SK-N-SH (cell line): Measurements from ENCODE around the gene SMURF1. TPM values are rescaled to one million over a fixed set of nuclear protein-coding genes. Genes with fewer than 3 reads are reported as not detected.

Source experiments
- CTCF ChIA-PET: fragments of 300-600, 350-600 bp; formaldehyde crosslinking; extraction: SDS; loops from one replicate; lab custom pipeline; 2021; lab: Yijun Ruan, JAX
- POLR2A ChIA-PET: fragments of 350-600 bp; sonication (Branson Sonifier 250); formaldehyde crosslinking; extraction: SDS; loops from one replicate; lab custom pipeline; 2020; ENCODE audit warnings: antibody characterized with exemption, inconsistent platforms; lab: Yijun Ruan, JAX
- DNase-seq: peaks from one replicate; pipeline ENCODE4 v3.0.0; 2012
- H2AFZ ChIP-seq: fragments of 200-600 bp; sonication (generic); 2 replicates; pipeline ENCODE4 v1.8.1; 2016; ENCODE audit warnings: antibody characterized with exemption, mild to moderate bottlenecking, low read depth
- H3F3A ChIP-seq: fragments of 200-600 bp; sonication (generic); replicated peaks from 2 replicates; pipeline ENCODE3; 2016; ENCODE audit warnings: antibody characterized with exemption, mild to moderate bottlenecking; ENCODE audit not compliant: insufficient read depth
- H3K27ac ChIP-seq, 2 experiments: fragments of 200-500 bp in 1 of 2; fragments of 200-600 bp in 1 of 2; sonication (Bioruptor generic) in 1 of 2; sonication (generic), shearing (Covaris generic) in 1 of 2; 2 replicates each; pipeline versions ENCODE4 v1.5.1 to v1.6.1; 2014 to 2016; ENCODE audit warnings: low read depth in 2 of 2, inconsistent platforms in 1 of 2, low read length in 1 of 2, mild to moderate bottlenecking in 1 of 2, mixed read lengths in 1 of 2
- H3K27me3 ChIP-seq: fragments of 200-600 bp; sonication (generic), shearing (Covaris generic); 2 replicates; pipeline ENCODE4 v1.6.1; 2016; ENCODE audit warnings: mixed run types; ENCODE audit not compliant: insufficient read depth
- H3K36me3 ChIP-seq, 2 experiments: fragments of 200-500 bp in 1 of 2; fragments of 200-600 bp in 1 of 2; sonication (Bioruptor generic) in 1 of 2; sonication (generic) in 1 of 2; replicated peaks in 1 of 2; 2 replicates each; pipeline versions ENCODE3 to v1.5.1; 2014 to 2016; ENCODE audit warnings: low read length in 1 of 2, mild to moderate bottlenecking in 1 of 2; ENCODE audit not compliant: insufficient read depth in 2 of 2, control insufficient read depth in 1 of 2
- H3K4me1 ChIP-seq, 2 experiments: fragments of 200-500 bp in 1 of 2; fragments of 200-600 bp in 1 of 2; sonication (Bioruptor generic) in 1 of 2; sonication (generic), shearing (Covaris generic) in 1 of 2; 2 replicates each; pipeline versions ENCODE4 v1.5.1 to v1.6.1; 2014 to 2016; ENCODE audit warnings: low read depth in 1 of 2, low read length in 1 of 2, mixed run types in 1 of 2; ENCODE audit not compliant: insufficient read depth in 2 of 2, control insufficient read depth in 1 of 2
- H3K4me2 ChIP-seq: fragments of 200-600 bp; sonication (generic), shearing (Covaris generic); 2 replicates; pipeline ENCODE4 v1.6.1; 2017; ENCODE audit warnings: mixed run types
- H3K4me3 ChIP-seq, 2 experiments: fragments of 200-500 bp in 1 of 2; fragments of 200-600 bp in 1 of 2; sonication (Bioruptor generic) in 1 of 2; sonication (generic), shearing (Covaris generic) in 1 of 2; 2 replicates each; pipeline versions ENCODE4 v1.5.1 to v1.8.1; 2014 to 2016; ENCODE audit warnings: low read depth in 2 of 2, inconsistent platforms in 1 of 2, low read length in 1 of 2, mild to moderate bottlenecking in 1 of 2, mixed read lengths in 1 of 2, moderate library complexity in 1 of 2
- H3K79me2 ChIP-seq: fragments of 200-600 bp; sonication (generic); 2 replicates; pipeline ENCODE4 v1.8.1; 2017; ENCODE audit warnings: mild to moderate bottlenecking; ENCODE audit not compliant: insufficient read depth
- H3K9ac ChIP-seq: fragments of 200-600 bp; sonication (generic); 2 replicates; pipeline ENCODE4 v1.6.1; 2017; ENCODE audit warnings: mixed run types
- H3K9me2 ChIP-seq: fragments of 200-600 bp; sonication (generic); 2 replicates; pipeline ENCODE4 v1.6.1; 2017; ENCODE audit warnings: mixed run types
- H3K9me3 ChIP-seq: fragments of 200-600 bp; sonication (generic); 2 replicates; pipeline ENCODE4 v1.6.1; 2017; ENCODE audit warnings: mixed run types, mild to moderate bottlenecking, moderate library complexity
- H4K20me1 ChIP-seq: fragments of 200-600 bp; sonication (generic); 2 replicates; pipeline ENCODE4 v1.6.1; 2017; ENCODE audit warnings: mild to moderate bottlenecking, mixed run types; ENCODE audit not compliant: insufficient read depth
- ELF1 ChIP-seq: IDR thresholded peaks from 2 replicates; pipeline ENCODE4 v1.4.0; 2012
- EZH2phosphoT487 ChIP-seq: fragments of 200-600 bp; sonication (generic); IDR thresholded peaks from 2 replicates; pipeline ENCODE4 v1.6.1; 2017; ENCODE audit warnings: low read depth, mixed run types, mild to moderate bottlenecking, antibody characterized with exemption, moderate library complexity, borderline replicate concordance
- FOXM1 ChIP-seq: IDR thresholded peaks from 2 replicates; pipeline ENCODE4 v1.4.0; 2012; ENCODE audit warnings: low read depth, mild to moderate bottlenecking
- IRF3 ChIP-seq: fragments of 150-350 bp; IDR thresholded peaks from 2 replicates; pipeline ENCODE4 v1.6.1; 2016; ENCODE audit warnings: mild to moderate bottlenecking, low read depth, low read length
- MAX ChIP-seq: IDR thresholded peaks from 2 replicates; pipeline ENCODE4 v1.4.0; 2012; ENCODE audit warnings: low read depth
- RFX5 ChIP-seq: IDR thresholded peaks from 2 replicates; pipeline ENCODE4 v1.6.1; 2012; ENCODE audit warnings: mild to moderate bottlenecking, improper control_type of control experiment, low read length
- WGBS: methylation state at CpG from one replicate; pipeline ENCODE4 v1.1.6; 2017; ENCODE audit warnings: low lambda C conversion rate; 5-methylcytosine and 5-hydroxymethylcytosine counted together
- polyA plus RNA-seq, 3 experiments: library from polyadenylated mRNA; depleted of rRNA; stranded (reverse); fragments of >200 nt; gene quantifications; 2 replicates each; pipeline ENCODE4 v1.2.3, GENCODE V29; 2012
- TF ChIP-seq, protein P1 (sequence below): IDR thresholded peaks from 2 replicates; pipeline ENCODE4 v1.6.1; 2012; ENCODE audit warnings: mild to moderate bottlenecking, low read depth, low read length, moderate library complexity
- TF ChIP-seq, protein P2 (sequence below): IDR thresholded peaks from 2 replicates; pipeline ENCODE4; 2012

Gene SMURF1
- polyA plus RNA-seq, 1 of the 3 experiments (the other 2 are of a cell fraction): 12.9 TPM

- TF ChIP-seq, protein P1, sequence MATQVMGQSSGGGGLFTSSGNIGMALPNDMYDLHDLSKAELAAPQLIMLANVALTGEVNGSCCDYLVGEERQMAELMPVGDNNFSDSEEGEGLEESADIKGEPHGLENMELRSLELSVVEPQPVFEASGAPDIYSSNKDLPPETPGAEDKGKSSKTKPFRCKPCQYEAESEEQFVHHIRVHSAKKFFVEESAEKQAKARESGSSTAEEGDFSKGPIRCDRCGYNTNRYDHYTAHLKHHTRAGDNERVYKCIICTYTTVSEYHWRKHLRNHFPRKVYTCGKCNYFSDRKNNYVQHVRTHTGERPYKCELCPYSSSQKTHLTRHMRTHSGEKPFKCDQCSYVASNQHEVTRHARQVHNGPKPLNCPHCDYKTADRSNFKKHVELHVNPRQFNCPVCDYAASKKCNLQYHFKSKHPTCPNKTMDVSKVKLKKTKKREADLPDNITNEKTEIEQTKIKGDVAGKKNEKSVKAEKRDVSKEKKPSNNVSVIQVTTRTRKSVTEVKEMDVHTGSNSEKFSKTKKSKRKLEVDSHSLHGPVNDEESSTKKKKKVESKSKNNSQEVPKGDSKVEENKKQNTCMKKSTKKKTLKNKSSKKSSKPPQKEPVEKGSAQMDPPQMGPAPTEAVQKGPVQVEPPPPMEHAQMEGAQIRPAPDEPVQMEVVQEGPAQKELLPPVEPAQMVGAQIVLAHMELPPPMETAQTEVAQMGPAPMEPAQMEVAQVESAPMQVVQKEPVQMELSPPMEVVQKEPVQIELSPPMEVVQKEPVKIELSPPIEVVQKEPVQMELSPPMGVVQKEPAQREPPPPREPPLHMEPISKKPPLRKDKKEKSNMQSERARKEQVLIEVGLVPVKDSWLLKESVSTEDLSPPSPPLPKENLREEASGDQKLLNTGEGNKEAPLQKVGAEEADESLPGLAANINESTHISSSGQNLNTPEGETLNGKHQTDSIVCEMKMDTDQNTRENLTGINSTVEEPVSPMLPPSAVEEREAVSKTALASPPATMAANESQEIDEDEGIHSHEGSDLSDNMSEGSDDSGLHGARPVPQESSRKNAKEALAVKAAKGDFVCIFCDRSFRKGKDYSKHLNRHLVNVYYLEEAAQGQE: 0 out of 2 replicates have a peak, but pooled peaks have one; percentile 12
- no peak for TF ChIP-seq IRF3
- TF ChIP-seq, all 33 proteins: peak for 9
Measured at GRCh38 chr7:99040104-99040958, 103.6 kb downstream of the SMURF1 start (continued).

- Histone ChIP-seq H3K4me3 (no peak overlapping the region), H4K20me1 (peaks cover 11% of the 10 kb centered on the region; the same call in 1 of the 2 replicates), H3K9me2 (no peaks in the 10 kb centered on the region), H3K36me3 (peaks cover 67 to 76% of the 10 kb centered on the region in 2 experiments), H3K9me3 (no peaks in the 10 kb centered on the region), H3F3A (peaks cover 35% of the 10 kb centered on the region), H3K27ac (no peak overlapping the region)
- CTCF ChIA-PET: interaction anchor here (0.8 to 6.6 kb wide), 8 partner anchors 11 to 289 kb away, joined by 3 to 146 read pairs (median 4); no protein-coding TSS in a partner anchor
- POLR2A ChIA-PET: no interaction called here
- TF ChIP-seq MAX: no peak
- TF ChIP-seq EZH2phosphoT487: no peak
- TF ChIP-seq, protein P2, sequence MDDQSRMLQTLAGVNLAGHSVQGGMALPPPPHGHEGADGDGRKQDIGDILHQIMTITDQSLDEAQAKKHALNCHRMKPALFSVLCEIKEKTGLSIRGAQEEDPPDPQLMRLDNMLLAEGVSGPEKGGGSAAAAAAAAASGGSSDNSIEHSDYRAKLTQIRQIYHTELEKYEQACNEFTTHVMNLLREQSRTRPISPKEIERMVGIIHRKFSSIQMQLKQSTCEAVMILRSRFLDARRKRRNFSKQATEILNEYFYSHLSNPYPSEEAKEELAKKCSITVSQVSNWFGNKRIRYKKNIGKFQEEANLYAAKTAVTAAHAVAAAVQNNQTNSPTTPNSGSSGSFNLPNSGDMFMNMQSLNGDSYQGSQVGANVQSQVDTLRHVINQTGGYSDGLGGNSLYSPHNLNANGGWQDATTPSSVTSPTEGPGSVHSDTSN: no peak
- TF ChIP-seq FOXM1: no peak
- TF ChIP-seq RFX5: no peak
- no peak for TF ChIP-seq ELF1
- TF ChIP-seq, all 33 proteins: peak for 0
- H3K4me1 ChIP-seq: peaks cover 7 to 17% of the 10 kb centered on the region in 2 experiments; a peak in 3 of 4 replicates
- DNase-seq: no peak
- 93% methylated on average over 8 of the region's 8 CpGs for WGBS
- H3K27me3 ChIP-seq: no peaks in the 10 kb centered on the region
- no peak overlapping the region for H3K9ac ChIP-seq
- H2AFZ ChIP-seq: no peak overlapping the region
- H3K4me2 ChIP-seq: no peak overlapping the region
- H3K79me2 ChIP-seq: peaks cover 7% of the 10 kb centered on the region; the same call in 1 of the 2 replicates
Measured at GRCh38 chr7:99039384-99039891, 104.5 kb downstream of the SMURF1 start.
